ENCODE measurements around the gene SLC15A3.
A peak's percentile ranks its signal among the peaks of the same experiment; 100 is the strongest.

SLC15A3 gene

DNA sequence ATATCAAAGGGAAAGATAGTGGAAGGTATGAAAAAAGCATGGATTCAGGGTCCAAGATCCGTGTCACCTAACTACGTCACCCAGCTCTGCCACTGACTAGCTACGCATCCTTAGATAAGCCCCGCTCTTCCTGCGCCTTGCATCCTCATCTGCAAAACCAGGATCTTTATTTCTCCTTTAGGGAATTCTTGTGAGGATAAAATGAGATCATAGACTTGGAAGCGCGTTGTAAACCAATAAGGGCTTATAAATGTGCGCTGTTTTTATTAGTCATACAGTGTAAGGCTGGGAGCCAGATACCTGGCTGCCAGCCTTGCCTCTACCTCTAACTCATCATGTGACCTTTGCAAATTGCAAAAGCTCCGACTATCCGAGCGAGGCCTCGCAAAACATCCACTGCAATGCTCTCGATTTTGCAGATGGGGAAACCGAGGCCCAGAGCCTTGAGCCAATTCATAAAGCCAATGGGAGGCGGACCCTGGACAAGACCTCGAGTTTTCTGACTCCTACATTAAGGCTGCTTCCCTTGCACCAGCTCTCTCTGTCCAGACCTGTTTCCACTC is 46.3 kb downstream of the SLC15A3 start:
- WGBS (ENCODE audit: insufficient coverage, insufficient read length), result no CpG with 5 or more reads among the region's 16 CpGs
- Histone ChIP-seq H3K27me3 (ENCODE audit: control insufficient read depth, insufficient read depth, low read length) (no peaks in the 10 kb centered on the region), H3K9me3 (ENCODE audit: control insufficient read depth, insufficient read depth, low read length) (no peaks in the 10 kb centered on the region), H3K4me3 (ENCODE audit: low read length) (peak overlapping the region; percentile 86), H3K27ac (ENCODE audit: low read length) (no peak overlapping the region), H3K4me1 (ENCODE audit: control insufficient read depth, insufficient read depth, low read length) (no peaks in the 10 kb centered on the region), H3K36me3 (ENCODE audit: control insufficient read depth, insufficient read depth, low read length) (peaks cover 9% of the 10 kb centered on the region; the same call in 1 of the 2 replicates)
- no peak for DNase-seq (ENCODE audit: low read depth, low spot score)

DNA sequence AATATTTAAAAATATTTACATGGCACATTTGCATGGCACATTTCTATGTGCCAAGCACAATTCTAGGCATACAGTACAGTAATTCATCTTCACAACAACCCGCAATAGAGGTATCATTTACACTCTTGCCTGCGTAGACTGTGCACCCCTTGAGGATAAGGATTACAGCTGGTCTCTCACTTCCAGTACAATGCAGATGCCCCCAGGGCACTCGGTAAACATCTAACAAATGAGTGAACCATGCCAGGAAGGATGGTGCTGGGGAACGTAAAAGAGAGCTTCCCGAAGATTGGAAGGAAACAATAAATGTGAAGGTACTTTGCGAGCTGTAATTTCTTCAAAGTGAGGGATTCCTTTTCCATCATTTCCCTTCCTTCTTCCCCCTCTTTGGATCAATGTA is 46.9 kb downstream of the SLC15A3 start:
- no peaks in the 10 kb centered on the region for H3K9me3 ChIP-seq (ENCODE audit: control insufficient read depth, insufficient read depth, low read length)
- H3K27me3 ChIP-seq (ENCODE audit: control insufficient read depth, insufficient read depth, low read length), result no peaks in the 10 kb centered on the region
- peaks cover 13% of the 10 kb centered on the region; the same call in 1 of the 2 replicates for H3K36me3 ChIP-seq (ENCODE audit: control insufficient read depth, insufficient read depth, low read length)
- no peak for DNase-seq (ENCODE audit: low read depth, low spot score)
- no peak overlapping the region for H3K27ac ChIP-seq (ENCODE audit: low read length)
- WGBS (ENCODE audit: insufficient coverage, insufficient read length), result no CpG with 5 or more reads among the region's 6 CpGs
- peak overlapping the region; percentile 86; the same call in 1 of the 2 replicates for H3K4me3 ChIP-seq (ENCODE audit: low read length)
- H3K4me1 ChIP-seq (ENCODE audit: control insufficient read depth, insufficient read depth, low read length), result no peaks in the 10 kb centered on the region

DNA sequence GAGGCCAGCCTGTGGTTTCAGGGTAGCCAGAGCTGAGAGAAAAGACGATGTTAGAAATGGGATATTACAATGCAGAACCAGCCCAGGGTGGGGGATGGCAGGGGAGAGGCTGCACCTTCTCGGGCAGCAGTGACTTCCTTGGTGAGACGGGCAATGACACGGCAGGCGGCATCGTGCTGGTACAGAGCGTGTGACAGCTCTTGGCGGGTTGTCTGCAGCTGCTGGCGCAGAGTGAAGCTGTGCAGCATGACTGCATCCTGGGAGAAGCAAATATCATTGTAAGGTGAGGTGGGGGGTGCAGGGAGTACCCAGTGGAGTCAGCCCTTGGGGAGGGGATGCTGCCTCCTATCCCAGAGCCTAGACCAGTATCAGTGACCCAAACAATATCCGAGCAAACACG is 49.4 kb downstream of the SLC15A3 start:
- Histone ChIP-seq H3K9me3 (ENCODE audit: control insufficient read depth, insufficient read depth, low read length) (no peaks in the 10 kb centered on the region), H3K27me3 (ENCODE audit: control insufficient read depth, insufficient read depth, low read length) (no peaks in the 10 kb centered on the region), H3K36me3 (ENCODE audit: control insufficient read depth, insufficient read depth, low read length) (peaks cover 22% of the 10 kb centered on the region), H3K27ac (ENCODE audit: low read length) (no peak overlapping the region), H3K4me1 (ENCODE audit: control insufficient read depth, insufficient read depth, low read length) (no peaks in the 10 kb centered on the region), H3K4me3 (ENCODE audit: low read length) (no peak overlapping the region)
- WGBS (ENCODE audit: insufficient coverage, insufficient read length), result no CpG with 5 or more reads among the region's 11 CpGs
- DNase-seq (ENCODE audit: low read depth, low spot score), result no peak

DNA sequence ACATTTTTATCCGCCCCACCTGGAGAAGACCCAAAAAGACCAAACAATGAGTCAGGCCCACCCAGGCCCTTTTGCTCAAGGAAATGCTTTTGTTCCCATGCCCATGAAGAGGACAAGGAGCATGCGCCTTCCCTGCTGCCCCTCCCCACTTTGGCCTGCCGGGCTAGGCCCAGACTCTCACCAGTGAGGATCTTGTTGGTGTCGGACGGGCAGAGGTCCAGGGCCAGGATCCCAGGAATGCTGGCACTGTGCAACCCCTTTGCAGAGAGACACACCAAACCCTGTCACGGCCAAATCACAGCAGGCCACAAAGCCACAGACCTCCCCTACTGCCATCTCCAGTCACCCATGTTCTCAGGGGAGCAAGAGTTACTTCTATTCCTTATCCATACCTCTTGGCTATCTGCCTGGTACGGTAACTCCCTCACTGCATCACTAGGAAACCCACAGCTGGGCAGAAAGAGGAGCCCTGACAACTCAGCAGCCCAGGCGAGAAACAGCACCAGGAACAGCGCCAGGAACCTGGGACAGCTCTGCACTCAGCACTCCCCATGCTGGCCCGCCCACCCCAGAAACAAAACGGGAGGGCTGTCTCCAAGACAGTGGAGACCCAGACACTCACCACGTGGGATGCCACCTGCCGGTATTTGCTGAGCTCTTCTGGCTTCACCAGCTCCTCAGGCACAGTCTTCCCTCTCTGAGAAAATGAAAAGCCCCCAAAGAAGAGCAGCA is 51.1 kb downstream of the SLC15A3 start:
- no peaks in the 10 kb centered on the region for H3K9me3 ChIP-seq (ENCODE audit: control insufficient read depth, insufficient read depth, low read length)
- no peak overlapping the region for H3K27ac ChIP-seq (ENCODE audit: low read length)
- peaks cover 30% of the 10 kb centered on the region for H3K36me3 ChIP-seq (ENCODE audit: control insufficient read depth, insufficient read depth, low read length)
- no peak overlapping the region for H3K4me3 ChIP-seq (ENCODE audit: low read length)
- H3K27me3 ChIP-seq (ENCODE audit: control insufficient read depth, insufficient read depth, low read length), result no peaks in the 10 kb centered on the region
- no peaks in the 10 kb centered on the region for H3K4me1 ChIP-seq (ENCODE audit: control insufficient read depth, insufficient read depth, low read length)
- WGBS (ENCODE audit: insufficient coverage, insufficient read length), result no CpG with 5 or more reads among the region's 13 CpGs
- DNase-seq (ENCODE audit: low read depth, low spot score), result no peak

DNA sequence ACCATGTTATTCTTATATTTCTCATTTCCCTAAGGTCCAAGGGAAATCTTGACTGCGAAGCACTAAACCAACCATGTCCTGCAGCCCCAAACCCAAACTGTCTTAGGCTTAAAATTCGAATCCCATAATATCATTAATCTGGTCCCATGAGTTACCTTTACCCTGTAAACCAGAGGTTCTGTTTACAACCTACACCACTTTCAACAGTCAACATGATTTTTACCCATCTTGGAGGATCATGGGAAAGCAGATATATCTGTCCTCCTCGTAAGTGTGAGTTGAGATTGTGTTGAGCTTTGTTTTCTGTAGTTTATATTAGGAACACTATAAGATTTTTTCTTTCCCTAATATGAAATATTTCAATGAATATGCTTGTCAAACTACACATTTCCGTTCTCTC is 52.0 kb downstream of the SLC15A3 start:
- no peak for DNase-seq (ENCODE audit: low read depth, low spot score)
- Histone ChIP-seq H3K36me3 (ENCODE audit: control insufficient read depth, insufficient read depth, low read length) (peaks cover 31% of the 10 kb centered on the region), H3K4me3 (ENCODE audit: low read length) (no peak overlapping the region), H3K9me3 (ENCODE audit: control insufficient read depth, insufficient read depth, low read length) (no peaks in the 10 kb centered on the region), H3K4me1 (ENCODE audit: control insufficient read depth, insufficient read depth, low read length) (no peaks in the 10 kb centered on the region), H3K27ac (ENCODE audit: low read length) (no peak overlapping the region), H3K27me3 (ENCODE audit: control insufficient read depth, insufficient read depth, low read length) (no peaks in the 10 kb centered on the region)
- no CpG with 5 or more reads among the region's 4 CpGs for WGBS (ENCODE audit: insufficient coverage, insufficient read length)

DNA sequence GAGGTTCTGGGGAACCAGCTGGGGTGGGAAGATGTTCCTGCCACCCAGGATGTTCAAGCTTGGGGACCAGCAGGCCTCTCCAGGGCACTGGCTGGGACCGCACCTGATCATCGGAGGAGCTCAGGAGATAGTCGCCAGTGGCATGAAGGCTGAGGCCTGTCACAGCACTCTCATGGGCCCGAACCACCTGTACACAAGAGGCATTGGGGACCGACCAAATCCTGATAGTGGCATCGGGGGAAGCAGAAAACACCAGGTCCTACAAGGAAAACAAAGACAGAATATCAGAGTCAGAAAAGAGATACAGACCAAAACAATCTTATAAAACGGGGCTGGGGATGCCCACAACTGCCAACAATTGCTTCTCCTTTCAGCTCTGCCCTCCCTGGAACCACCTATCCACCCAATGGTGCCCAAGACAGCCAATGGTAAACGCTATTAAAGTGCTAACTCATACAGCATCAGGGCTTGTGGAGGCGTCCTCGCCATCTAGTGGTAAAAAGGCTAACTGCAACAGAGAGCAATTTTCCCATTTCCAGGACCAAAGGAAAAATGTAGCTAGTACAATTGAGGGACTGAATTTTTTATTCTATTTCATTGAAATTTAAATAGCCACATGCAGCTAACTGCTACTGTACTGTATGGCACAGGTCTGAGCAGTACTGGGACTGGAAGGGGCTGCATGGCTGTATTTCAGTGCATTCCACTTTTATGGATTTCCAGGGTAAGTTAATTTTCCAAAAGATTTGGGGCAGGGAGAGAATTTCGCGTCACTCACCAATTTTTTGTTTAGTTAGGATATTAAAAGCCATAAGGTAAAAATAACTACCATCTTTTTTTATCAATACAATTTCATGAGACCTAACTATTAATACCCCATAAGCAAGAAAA is 52.7 kb downstream of the SLC15A3 start:
- no peaks in the 10 kb centered on the region for H3K4me1 ChIP-seq (ENCODE audit: control insufficient read depth, insufficient read depth, low read length)
- no peak overlapping the region for H3K27ac ChIP-seq (ENCODE audit: low read length)
- no peaks in the 10 kb centered on the region for H3K27me3 ChIP-seq (ENCODE audit: control insufficient read depth, insufficient read depth, low read length)
- H3K36me3 ChIP-seq (ENCODE audit: control insufficient read depth, insufficient read depth, low read length), result peaks cover 33% of the 10 kb centered on the region
- peak; percentile 55 for DNase-seq (ENCODE audit: low read depth, low spot score)
- H3K4me3 ChIP-seq (ENCODE audit: low read length), result no peak overlapping the region
- no peaks in the 10 kb centered on the region for H3K9me3 ChIP-seq (ENCODE audit: control insufficient read depth, insufficient read depth, low read length)
- no CpG with 5 or more reads among the region's 12 CpGs for WGBS (ENCODE audit: insufficient coverage, insufficient read length)

DNA sequence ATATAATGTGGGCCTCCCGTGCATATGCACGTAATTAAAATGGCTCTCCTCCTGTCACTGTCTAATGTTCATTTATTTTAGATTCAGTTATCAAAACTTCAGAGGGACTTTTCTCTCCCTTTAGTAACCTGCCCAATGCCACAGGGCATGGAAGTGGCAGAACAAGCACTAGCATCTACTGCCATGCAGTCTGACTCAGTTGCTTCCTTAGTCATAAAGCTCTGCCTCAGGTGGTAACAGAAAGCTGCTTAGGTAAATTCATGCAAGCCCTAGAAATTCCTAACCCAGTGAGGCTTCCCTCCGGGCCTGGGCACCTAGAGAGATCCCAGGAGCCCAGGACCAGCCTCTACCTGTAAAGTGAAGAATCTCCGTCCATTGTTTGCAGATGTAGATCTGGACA is 54.5 kb downstream of the SLC15A3 start:
- Histone ChIP-seq H3K4me1 (ENCODE audit: control insufficient read depth, insufficient read depth, low read length) (no peaks in the 10 kb centered on the region), H3K27me3 (ENCODE audit: control insufficient read depth, insufficient read depth, low read length) (no peaks in the 10 kb centered on the region), H3K36me3 (ENCODE audit: control insufficient read depth, insufficient read depth, low read length) (peaks cover 32% of the 10 kb centered on the region), H3K4me3 (ENCODE audit: low read length) (no peak overlapping the region), H3K27ac (ENCODE audit: low read length) (no peak overlapping the region), H3K9me3 (ENCODE audit: control insufficient read depth, insufficient read depth, low read length) (no peaks in the 10 kb centered on the region)
- WGBS (ENCODE audit: insufficient coverage, insufficient read length), result no CpG with 5 or more reads among the region's 4 CpGs
- DNase-seq (ENCODE audit: low read depth, low spot score), result no peak

DNA sequence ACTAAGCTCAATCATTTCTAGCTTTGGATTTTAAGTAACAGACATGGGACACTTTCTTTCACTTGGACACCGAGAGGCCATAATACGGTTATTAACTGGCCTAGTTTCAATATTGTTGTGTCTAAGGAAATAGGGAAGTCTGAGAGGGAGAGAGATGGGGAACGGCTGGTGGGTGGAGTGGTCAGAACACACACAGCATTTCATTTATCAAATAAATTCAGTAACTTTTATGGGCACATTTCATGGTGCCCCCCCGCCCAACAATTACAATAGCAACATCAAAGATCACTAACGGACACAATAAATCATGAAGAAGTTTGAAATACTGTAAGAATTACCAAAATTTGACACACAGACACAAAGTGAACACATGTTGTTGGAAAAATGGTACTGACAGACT is 56.3 kb downstream of the SLC15A3 start:
- peaks cover 26% of the 10 kb centered on the region for H3K36me3 ChIP-seq (ENCODE audit: control insufficient read depth, insufficient read depth, low read length)
- no peak overlapping the region for H3K4me3 ChIP-seq (ENCODE audit: low read length)

DNA sequence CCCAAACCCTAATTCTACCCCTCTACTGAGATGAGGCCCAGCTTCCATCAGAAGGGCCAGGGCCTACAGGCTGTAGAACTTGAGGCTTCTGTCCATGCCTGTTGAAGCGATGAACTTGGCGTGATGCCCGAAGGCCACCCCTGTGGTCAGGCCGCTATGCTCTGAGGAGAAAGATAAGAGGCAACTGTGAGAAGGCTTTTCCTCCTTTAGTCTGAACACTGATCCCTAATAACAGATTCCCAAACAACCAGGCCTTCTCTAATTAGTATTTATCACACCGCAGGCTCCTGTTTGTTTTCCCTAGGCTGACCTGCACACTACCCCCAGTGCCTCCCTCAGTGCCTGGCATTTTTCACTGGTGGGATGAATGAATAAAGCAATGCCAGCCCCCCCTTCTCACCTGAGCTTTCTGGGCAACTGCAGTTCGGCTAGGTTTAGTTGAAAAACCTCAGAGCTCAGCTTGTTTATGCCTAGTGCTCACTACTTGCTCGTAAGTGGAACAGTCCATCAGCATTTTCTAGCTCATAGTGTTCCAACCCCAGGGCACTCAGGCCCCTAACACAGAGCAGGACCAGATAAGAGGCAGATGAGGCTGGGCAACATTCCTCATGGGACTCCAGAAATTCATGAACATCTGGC is 60.8 kb downstream of the SLC15A3 start:
- Histone ChIP-seq H3K9me3 (ENCODE audit: control insufficient read depth, insufficient read depth, low read length) (no peaks in the 10 kb centered on the region), H3K27me3 (ENCODE audit: control insufficient read depth, insufficient read depth, low read length) (no peaks in the 10 kb centered on the region), H3K36me3 (ENCODE audit: control insufficient read depth, insufficient read depth, low read length) (peaks cover 7% of the 10 kb centered on the region; the same call in 1 of the 2 replicates), H3K4me3 (ENCODE audit: low read length) (no peak overlapping the region), H3K4me1 (ENCODE audit: control insufficient read depth, insufficient read depth, low read length) (no peaks in the 10 kb centered on the region), H3K27ac (ENCODE audit: low read length) (no peak overlapping the region)
- no CpG with 5 or more reads among the region's 7 CpGs for whole genome bisulfite sequencing (ENCODE audit: insufficient coverage, insufficient read length)
- no peak for DNase-seq (ENCODE audit: low read depth, low spot score)

More for the DNA sequence above, 56.3 kb downstream of the SLC15A3 start:
- no peak overlapping the region for H3K27ac ChIP-seq (ENCODE audit: low read length)
- no peaks in the 10 kb centered on the region for H3K4me1 ChIP-seq (ENCODE audit: control insufficient read depth, insufficient read depth, low read length)
- no CpG with 5 or more reads among the region's 5 CpGs for WGBS (ENCODE audit: insufficient coverage, insufficient read length)
- no peaks in the 10 kb centered on the region for H3K27me3 ChIP-seq (ENCODE audit: control insufficient read depth, insufficient read depth, low read length)
- H3K9me3 ChIP-seq (ENCODE audit: control insufficient read depth, insufficient read depth, low read length), result no peaks in the 10 kb centered on the region
- no peak for DNase-seq (ENCODE audit: low read depth, low spot score)

DNA sequence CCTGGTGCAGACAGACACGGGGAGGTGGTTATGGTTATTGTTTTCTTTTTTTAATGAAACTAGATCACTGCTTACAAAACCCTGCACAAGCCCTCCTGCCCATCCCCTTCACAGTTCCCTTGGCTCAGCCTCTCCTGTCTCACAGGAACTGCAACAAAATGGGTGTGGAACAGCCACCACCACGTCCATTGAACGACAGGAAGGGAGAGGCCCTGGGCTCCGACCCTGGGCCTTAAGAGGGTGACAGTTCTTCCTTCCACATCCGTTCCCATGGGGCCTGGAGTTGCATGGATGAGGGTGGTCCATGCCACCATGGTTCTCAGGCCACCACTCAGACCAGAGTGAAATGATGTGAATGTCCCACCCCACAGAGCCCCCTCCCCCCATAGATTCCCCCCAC is 61.3 kb downstream of the SLC15A3 start:
- Histone ChIP-seq H3K4me1 (ENCODE audit: control insufficient read depth, insufficient read depth, low read length) (no peaks in the 10 kb centered on the region), H3K9me3 (ENCODE audit: control insufficient read depth, insufficient read depth, low read length) (no peaks in the 10 kb centered on the region), H3K36me3 (ENCODE audit: control insufficient read depth, insufficient read depth, low read length) (peaks cover 6% of the 10 kb centered on the region; the same call in 1 of the 2 replicates), H3K27me3 (ENCODE audit: control insufficient read depth, insufficient read depth, low read length) (no peaks in the 10 kb centered on the region), H3K4me3 (ENCODE audit: low read length) (no peak overlapping the region), H3K27ac (ENCODE audit: low read length) (no peak overlapping the region)
- no CpG with 5 or more reads among the region's 5 CpGs for WGBS (ENCODE audit: insufficient coverage, insufficient read length)
- DNase-seq (ENCODE audit: low read depth, low spot score), result no peak
